GM18498 (cell line): Measurements from ENCODE around the gene TGFBR2.
A peak's percentile ranks its signal among the peaks of the same experiment; 100 is the strongest.

Experiments
- ATAC-seq: cut with Tn5 transposase; IDR thresholded peaks from one replicate; pipeline ENCODE4 v1.9.1; 2021; ENCODE audit warnings: mild to moderate bottlenecking, moderate library complexity; ENCODE audit not compliant: unreplicated experiment

TGFBR2 gene

DNA sequence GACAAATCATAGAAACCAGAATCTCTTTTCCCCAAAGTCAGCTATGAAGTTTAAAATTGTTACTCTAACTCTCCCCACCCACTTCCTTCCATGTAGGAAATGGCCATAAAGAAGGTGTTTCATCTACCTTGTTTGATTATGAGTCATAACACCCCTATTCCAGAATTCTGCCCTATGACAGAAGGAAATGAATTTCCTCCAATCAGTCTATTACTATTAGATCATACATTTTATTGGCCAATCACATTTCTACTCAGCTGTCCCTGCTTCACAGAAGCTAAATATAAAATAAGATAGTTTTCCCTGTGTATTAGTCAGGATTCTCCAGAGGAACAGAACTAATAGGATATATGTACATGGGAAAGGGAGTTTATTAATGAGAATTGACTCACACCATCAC, 102.1 kb downstream of the TGFBR2 start:
- no peak for ATAC-seq

DNA sequence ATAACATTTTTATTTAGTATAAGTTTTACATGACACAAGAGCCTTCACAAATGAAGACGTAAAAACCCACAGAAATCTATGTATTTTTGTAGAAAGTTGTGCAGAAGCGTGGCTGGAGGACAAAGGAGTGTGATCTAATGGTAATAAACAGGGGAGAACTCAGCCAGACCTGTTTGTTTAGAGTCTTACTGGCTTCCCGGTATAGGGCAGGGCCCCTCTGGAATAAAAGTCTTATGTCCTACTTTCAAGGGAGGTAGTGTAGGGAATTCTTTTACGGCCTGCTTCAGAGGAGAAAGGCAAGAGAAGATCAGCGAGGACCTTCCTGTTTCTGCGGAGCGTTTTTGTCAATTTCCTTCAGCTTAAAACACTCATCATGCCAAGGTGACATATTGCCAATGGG, 103.6 kb downstream of the TGFBR2 start:
- ATAC-seq: no peak

DNA sequence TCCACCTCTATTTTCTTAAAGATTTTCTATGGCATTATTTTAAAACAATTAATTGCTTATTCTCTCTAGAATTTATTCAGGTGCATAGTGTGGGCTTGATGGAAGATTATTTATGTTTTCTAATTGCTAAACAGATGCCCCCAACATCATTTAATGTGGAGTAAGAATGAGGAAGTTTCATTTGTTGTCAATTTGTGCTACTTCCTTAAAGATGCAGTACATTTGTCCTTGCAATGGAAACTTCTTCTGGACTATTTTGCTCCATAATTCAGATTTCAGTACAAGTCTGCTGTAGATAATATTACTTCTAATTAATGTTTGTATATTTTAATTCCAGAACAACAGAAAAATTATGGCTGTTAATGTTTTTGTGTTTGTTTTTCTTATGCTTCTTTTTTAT, 104.8 kb downstream of the TGFBR2 start:
- no peak for ATAC-seq

DNA sequence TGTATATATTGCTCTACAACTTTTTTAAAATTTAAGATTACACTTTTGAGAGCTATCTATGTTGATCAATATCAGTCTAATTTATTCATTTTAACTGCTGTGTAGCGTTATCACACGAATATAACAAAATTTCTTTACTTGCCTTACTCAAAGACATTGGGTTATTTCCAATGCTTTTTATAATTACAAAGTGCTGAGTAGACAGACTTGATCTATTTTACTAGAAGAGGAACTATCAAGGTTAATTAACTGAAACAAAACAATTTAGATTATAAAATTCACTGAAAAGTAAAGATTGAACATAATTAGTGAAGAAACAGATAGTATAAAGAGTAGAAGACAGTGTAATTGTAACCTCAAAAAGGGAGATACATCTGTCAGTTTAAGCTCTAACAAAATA, 105.5 kb downstream of the TGFBR2 start:
- no peak for ATAC-seq

DNA sequence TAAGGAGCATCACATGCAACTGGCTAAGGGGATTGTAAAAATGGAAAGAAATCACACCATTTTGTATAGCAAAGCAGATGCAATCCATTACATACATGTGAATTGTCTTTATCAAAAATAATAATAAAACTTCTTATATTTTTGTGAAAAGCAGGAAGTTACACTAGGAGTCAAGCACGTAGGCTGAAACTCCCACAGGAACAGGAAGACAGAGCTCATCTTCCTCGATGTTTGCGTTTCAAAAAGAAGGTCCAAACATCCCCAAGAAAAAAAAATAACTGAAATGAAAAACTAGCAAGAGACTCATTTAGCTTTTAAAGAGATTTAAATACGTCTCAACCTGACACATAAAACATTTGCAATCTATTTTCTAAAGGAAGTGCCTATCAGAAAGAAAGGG, 106.6 kb downstream of the TGFBR2 start:
- no peak for ATAC-seq

DNA sequence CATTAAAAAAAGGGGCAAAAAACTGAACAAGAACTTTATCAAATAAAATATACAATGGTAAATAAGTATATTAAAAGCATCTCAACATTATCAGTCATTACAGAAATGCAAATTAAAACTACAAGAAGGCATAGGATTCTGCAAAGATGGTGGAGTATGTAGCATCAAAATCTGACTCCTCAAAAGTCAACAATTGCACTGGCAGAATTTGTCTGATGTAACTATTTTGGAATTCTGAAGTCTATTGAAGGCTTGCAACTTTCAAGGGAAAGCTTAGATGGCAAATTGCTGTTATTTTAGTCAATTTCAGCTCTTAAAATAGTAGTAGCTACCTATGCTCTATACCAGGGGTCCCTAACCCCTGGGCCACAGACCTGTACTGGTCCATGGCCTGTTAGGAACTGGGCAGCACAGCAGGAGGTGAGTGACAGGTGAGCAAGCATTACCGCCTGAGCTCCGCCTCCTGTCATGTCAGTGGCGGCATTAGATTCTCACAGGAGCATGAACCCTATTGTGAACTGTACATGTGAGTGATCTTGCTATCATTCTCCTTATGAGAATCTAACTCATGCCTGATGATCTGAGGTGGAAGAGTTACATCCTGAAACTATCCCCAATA, 107.6 kb downstream of the TGFBR2 start:
- ATAC-seq: no peak

DNA sequence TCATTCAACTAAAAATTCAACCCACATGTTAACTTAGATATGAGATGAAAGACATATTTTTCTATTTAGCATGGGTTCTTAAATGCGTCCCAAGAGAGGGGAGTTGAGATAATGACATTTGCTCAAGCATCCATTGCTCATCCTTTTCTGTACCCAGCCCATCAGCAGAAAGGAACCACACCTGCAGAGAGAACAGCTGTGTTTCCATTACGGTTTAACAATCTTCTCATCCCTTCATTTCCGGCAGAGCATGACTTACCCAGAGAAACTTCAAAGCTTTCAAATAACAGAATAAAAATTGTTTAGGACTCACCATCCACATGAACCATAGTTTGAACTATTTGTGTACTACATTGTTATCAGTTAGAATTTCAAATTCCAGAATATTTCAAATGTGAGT, 113.1 kb downstream of the TGFBR2 start:
- ATAC-seq: no peak

DNA sequence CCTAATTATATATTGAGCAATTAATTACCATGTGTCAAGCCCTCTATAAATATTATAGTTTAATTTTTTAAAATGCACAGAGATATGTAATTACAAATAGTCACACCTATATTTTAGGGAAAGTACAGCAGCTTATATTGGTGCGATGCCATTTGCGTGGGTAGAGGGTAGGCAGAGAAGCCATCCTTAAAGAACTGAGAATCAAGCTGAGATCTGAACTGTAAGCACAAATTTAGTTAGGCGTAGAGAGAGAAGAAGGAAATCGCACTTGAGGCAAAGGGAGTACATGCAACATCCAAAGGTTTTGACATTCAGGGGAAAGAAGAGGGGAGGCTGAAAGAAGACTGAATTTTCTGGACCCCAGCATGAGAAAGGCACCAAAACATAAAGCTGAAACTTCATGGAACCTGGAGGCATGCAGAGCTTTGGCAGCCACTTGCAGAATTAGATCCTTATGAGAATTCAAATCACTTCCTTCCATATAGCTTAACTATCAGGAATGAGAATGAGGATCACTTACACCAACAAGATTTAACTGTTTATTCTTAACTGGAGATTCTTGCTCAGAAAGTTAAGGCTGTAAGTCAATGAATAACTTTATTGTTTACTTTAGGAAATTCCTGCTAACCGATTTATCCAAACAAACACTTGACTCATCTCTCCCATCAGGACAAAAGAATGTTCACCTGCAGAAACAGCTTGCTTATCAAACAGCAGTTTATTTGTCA, 114.3 kb downstream of the TGFBR2 start:
- ATAC-seq: no peak

DNA sequence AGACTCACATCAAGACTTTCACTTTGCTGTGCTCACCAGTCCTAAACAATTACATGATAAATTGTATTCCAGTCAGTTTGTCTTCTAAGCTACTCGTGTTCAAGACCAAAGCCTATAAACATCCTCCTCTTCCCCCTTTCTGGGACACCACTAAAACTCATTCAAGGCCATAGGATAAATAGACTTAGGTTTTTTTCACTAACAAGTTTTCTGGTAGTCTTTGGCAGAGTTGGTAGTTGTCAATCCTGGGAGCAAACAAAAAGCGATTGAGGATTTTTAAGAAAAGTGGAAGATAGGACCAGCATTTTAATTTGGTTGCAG, 114.9 kb downstream of the TGFBR2 start:
- ATAC-seq: no peak

DNA sequence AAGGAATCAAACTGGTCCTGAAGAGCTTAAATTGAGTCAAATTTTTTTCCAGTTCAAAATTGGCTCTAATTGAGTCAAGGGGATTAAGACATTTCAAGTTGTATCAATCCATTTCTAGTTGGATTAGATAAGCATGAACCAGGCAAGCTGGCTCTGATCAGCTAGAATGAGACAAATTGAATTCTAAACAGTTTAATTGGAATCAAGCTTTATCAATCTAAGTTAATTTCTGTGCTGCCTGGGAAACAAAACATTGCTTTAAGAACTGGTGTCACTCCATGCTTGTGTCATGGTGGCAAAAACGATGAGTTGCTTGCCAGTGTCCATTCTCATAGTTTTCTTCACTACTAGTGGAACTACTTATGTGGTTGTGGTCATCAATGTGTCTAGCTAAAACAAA, 116.8 kb downstream of the TGFBR2 start:
- no peak for ATAC-seq

DNA sequence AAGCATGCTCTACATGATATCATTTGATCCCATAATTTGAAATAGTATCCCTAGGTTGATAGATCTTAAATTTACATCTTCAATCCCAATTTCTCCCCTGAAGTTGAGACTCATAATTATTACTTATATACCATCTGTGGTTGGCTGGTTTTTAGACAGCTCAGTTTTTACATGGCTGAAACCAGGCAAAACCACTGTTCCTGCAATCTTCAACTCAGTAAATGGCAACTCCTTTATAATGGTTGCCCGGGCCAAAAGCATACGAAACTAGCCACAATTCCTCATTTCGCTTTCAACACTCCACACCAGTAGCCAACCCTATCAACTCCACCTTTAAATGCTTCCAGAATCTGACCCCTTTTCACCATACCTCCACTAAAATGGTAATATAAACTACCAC, 118.5 kb downstream of the TGFBR2 start:
- no peak for ATAC-seq

DNA sequence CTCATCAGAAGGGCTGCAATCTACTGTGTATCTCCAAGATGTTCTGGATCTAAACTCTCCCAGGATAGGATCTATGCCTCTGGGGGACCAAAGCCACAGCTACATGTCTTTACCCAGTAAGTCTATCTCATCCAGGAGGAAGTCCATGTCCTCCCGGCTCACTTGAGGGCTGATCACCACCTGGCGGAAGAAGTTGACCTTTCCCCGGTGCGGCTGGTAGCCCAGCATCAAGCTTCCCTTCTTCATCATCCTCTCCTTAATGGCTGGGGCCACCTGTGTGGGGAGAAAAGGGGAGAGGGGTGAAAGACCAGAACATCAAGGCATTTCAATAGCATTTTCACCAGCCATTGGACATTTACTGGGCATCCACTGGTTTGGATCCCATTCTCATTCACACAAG, 121.7 kb downstream of the TGFBR2 start:
- ATAC-seq: no peak

DNA sequence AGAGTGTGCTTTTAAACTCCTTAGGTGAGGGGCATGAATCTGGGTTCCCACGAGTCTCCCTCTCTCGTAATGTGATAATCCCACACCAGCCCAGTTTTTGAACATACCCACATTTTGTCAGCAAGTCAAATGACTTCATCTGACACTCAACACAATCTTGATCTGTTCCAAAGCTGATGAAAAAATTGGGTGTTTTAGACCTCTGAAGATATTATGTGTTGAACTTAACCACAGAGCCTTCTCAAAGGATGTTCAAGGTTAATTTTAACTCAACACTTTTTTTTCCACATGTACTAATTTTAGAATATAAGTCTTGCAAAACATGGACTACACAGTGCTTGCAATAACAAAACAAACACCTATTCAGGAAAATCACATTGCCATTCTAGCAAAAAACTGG, 123.1 kb downstream of the TGFBR2 start:
- ATAC-seq: no peak

DNA sequence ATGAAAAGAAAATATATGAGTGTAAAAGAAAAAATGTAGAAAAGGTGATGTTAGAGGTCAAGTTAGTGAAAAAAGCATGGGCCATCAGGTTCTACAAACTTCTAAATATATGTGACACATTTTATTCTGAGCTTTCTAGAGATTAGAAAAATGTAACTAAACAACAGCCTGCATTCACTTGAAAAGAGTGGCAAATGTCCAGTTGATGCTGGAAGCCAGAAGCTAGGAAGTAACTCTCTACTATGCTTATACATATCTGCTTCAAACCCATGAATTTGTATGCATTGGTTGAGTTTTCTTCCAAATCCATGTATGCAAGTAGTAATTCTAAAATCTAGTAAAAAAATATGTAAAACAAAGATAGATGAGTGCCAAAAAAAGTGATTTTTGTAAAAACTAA, 123.5 kb downstream of the TGFBR2 start:
- no peak for ATAC-seq

DNA sequence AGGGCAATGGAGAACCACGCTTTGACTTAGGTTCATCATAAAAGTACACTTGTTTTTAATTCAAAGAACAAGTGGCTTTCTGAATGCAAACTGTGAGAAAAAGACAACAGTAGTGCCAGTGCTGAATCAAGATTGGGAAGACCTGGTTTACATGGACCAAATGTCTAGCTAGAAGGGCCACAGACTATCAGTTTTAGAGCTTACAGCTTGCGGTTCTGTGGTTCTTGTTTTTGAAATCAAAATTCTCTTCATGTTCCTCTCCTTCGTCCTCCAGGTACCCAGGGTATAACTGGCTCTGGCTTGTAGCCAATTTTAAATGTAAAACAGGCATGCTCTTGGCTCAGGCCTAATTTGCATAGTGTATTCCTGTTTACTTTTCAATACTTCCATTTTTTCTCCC, 124.6 kb downstream of the TGFBR2 start:
- no peak for ATAC-seq

DNA sequence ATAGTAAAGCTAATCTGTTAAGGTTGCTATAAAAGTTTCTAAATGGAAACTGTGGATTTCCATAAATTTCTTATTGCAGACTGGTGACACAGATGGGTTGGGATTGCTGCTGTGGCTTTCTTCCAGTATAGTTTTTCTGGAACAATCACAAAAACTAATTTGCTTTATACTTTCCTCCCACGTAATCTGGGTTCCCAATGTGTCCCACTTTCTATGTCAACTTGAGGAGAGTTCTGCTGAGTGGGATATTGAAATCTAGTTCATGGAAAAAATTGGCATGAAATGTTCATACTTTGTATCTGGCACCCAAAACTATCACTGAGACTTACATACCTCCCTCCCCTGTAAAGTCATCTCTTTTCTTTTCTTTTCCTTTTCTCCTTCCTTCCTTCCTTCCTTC, 126.8 kb downstream of the TGFBR2 start:
- ATAC-seq: no peak

DNA sequence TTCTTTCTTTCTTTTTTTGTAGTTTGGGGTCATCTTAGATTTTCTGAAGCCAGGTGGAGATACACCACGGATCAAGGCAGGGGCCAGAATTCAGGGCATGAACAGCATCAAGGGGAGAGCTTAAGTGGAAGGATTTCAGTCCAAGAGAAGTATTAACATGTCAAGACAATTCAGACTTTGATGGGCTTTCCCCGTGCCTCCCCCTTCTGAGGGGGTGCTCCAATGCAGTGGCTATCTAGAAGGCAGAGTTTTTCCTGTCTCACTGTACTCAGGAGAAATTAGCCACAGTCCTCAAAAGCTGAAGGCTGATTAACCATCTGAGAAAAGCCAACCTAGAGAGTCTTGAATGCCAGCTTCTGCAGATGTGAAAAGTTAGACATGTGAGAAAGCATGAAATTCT, 127.3 kb downstream of the TGFBR2 start:
- no peak for ATAC-seq

DNA sequence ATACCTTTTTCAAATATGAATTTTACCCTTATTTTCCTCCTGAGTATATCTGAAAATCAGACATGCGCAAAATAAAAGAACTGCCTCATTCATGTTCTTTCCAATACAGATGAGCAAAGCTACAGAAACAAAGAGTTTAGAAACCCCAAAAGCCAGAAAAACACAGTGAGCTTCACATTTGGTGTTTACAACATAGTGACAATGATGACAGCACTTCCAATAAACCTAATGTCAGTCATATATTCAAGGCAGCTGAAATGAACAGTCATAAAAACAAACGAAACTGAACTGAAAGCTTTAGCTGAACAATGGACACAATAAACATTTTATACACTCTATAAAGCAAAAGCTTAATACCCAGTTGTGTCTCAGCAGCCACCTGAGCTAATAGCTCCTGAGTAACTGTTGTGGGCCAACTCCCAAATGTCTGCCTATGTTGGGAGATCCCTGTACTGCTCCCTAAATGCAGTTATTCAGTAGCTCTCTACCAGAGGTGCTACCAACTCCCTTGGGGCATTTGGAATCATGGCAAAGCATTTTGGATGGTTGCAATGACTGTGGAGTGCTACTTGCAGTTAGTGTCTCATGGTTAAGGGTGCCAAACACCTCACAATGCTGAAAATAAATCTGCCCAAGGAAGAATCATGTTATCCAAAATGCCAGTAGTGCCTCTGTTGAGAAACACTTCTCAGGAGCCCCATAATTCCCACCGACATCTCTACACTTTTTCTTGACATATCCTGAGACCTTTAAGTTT, 131.5 kb downstream of the TGFBR2 start:
- ATAC-seq: no peak

DNA sequence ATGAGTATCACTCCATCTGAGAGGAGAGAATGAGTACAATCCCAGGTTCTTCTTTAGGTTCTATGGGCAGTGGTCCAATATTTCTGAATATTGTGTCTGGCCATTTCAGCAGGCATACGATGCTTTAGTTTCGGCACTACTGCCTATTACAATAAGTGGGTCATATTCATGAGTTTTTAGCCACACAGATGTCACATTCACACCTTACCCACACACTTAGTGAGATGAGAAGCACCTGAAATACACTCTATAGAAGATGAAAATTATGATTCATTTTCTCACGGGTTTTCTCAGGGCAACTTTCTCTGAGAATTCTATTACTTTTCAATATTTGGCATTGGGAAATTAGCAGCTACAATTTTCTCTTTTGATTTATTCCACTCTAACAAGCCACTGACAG, 132.2 kb downstream of the TGFBR2 start:
- ATAC-seq: peak; percentile 54

DNA sequence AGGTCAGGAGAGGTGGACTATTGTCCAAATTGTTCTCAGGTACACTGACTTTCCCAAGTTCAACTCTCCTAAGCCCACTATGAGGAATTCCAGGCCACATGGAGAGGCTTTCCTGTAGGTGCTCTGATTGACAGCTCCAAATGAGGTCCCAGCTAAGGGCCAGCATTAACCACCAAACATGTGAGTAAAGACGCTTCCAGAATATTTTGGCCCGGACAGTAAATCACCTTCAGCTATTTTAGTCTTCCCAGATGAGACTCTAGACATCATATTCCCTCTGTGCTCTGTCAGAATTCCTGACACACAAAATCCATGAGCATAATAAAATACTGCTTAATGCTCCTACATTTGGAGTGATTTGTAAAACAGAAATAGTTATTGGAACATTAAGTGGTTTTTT, 135.5 kb downstream of the TGFBR2 start:
- no peak for ATAC-seq

DNA sequence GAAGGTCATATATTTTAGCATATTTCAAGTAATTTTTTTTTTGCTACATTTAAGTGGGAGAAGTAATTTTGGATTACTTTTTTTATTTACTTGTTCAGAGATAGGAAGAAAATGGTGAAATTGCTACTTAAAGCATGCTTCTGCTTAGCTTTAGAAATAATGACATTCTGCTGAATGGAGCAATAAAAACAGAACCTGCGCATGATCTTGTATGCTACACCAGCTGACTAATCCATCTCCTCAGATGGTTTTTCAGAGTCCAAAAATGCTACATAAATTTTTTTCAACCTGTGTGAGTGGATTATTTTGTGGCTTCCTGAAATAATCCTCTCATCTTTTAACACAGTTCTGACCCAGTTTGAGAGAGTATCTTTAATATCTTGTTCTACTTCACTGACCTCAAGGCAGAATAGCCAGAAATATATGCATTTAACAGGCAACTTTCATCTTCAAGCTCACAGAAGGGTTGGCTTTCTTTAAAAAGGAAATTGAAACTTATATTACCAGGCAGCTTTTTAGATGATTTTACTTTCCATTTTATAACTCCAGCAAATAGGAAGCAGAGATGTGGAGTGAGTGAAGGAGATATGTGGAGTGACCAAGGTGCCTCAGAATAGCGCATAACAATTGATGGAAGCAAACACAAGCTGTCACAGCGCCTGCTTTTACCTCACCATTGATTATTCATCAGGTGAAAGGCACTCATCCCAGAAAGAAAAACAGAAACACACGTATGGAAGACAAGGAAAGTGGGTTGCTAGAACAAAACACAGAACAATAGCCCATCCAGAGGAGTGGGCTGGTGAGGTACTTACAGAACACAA, 136.6 kb downstream of the TGFBR2 start:
- ATAC-seq: no peak
